GM19193 (cell line): ENCODE measurements around the gene ASPSCR1.

Experiments used
- POLR2A ChIP-seq: IDR thresholded peaks from 4 replicates; pipeline ENCODE4 v1.6.1; 2011; ENCODE audit not compliant: insufficient read depth, insufficient read length; ENCODE audit errors: extremely low read depth

ASPSCR1 gene

GRCh38 chr17:81977211-81977808 is at the start of gene ASPSCR1:
Gene ASPSCR1, plus strand, starts transcription at chr17:81977629. Its CDS starts 18 bp downstream, at chr17:81977647.
- peak; percentile 93 for TF ChIP-seq POLR2A

GRCh38 chr17:81927653-81928543 is 49.5 kb upstream of the ASPSCR1 start, which contains the start of gene MAFG:
Gene MAFG, minus strand, starts transcription at chr17:81927735. Its CDS starts 4,550 bp downstream, at chr17:81923185.
- TF ChIP-seq POLR2A, result peak; percentile 28

- TF ChIP-seq POLR2A, result no peak
Measured at GRCh38 chr17:81928544-81929252, 48.7 kb upstream of the ASPSCR1 start.

- TF ChIP-seq POLR2A, result no peak
Measured at GRCh38 chr17:81929253-81930141, 47.9 kb upstream of the ASPSCR1 start.

GRCh38 chr17:81930142-81931125 is 47.0 kb upstream of the ASPSCR1 start:
- no peak for TF ChIP-seq POLR2A

- TF ChIP-seq POLR2A, result no peak
Measured at GRCh38 chr17:81931189-81931556, 46.3 kb upstream of the ASPSCR1 start.

GRCh38 chr17:81931557-81932332 is 45.7 kb upstream of the ASPSCR1 start:
- no peak for TF ChIP-seq POLR2A

- no peak for TF ChIP-seq POLR2A
Measured at GRCh38 chr17:81932333-81932983, 45.0 kb upstream of the ASPSCR1 start.

GRCh38 chr17:81933178-81933699 is 44.2 kb upstream of the ASPSCR1 start:
- TF ChIP-seq POLR2A, result no peak

GRCh38 chr17:81934098-81934757 is 43.2 kb upstream of the ASPSCR1 start:
- TF ChIP-seq POLR2A, result no peak
